Loucy (cell line): ENCODE data around the gene MGAT5.

Source experiments
- H2AFZ ChIP-seq: fragments of 200-600 bp; sonication (generic); 2 replicates; pipeline ENCODE4 v1.6.0; 2016; ENCODE audit warnings: antibody characterized with exemption, mild to moderate bottlenecking, low read length, moderate library complexity
- H3F3A ChIP-seq: fragments of 200-600 bp; 2 replicates; pipeline ENCODE4 v1.6.0; 2016; ENCODE audit warnings: antibody characterized with exemption, low read depth, mild to moderate bottlenecking
- H3K27me3 ChIP-seq: fragments of 200-600 bp; sonication (generic); 2 replicates; pipeline ENCODE4 v1.6.1; 2014; ENCODE audit warnings: low read length, mild to moderate bottlenecking; ENCODE audit not compliant: insufficient read depth, poor library complexity, severe bottlenecking
- H3K36me3 ChIP-seq: fragments of 200-600 bp; sonication (generic); 2 replicates; pipeline ENCODE4 v1.6.1; 2016; ENCODE audit warnings: low read length; ENCODE audit not compliant: insufficient read depth
- H3K4me1 ChIP-seq: fragments of 200-600 bp; sonication (generic); 2 replicates; pipeline ENCODE4 v1.5.1; 2014; ENCODE audit warnings: low read length, mild to moderate bottlenecking; ENCODE audit not compliant: insufficient read depth, poor library complexity, severe bottlenecking
- H3K4me2 ChIP-seq: fragments of 200-600 bp; sonication (generic); 2 replicates; pipeline ENCODE4 v1.6.0; 2014; ENCODE audit warnings: antibody characterized with exemption, low read length, low read depth, mild to moderate bottlenecking; ENCODE audit not compliant: poor library complexity, severe bottlenecking
- H3K4me3 ChIP-seq: fragments of 200-600 bp; sonication (generic); 2 replicates; pipeline ENCODE4 v1.5.1; 2014; ENCODE audit warnings: low read length, mild to moderate bottlenecking, mixed read lengths; ENCODE audit not compliant: poor library complexity, severe bottlenecking
- H3K79me2 ChIP-seq: fragments of 200-600 bp; sonication (generic); 2 replicates; pipeline ENCODE4 v1.6.1; 2014; ENCODE audit warnings: low read length; ENCODE audit not compliant: insufficient read depth
- H3K9ac ChIP-seq: fragments of 200-600 bp; sonication (generic); 2 replicates; pipeline ENCODE4 v1.6.0; 2014; ENCODE audit warnings: mild to moderate bottlenecking, low read depth, low read length, moderate library complexity; ENCODE audit not compliant: poor library complexity, severe bottlenecking
- H3K9me2 ChIP-seq: fragments of 200-600 bp; sonication (generic); replicated peaks from 2 replicates; pipeline ENCODE4 v1.6.1; 2016; ENCODE audit warnings: low read depth, low read length, mixed read lengths
- H3K9me3 ChIP-seq: fragments of 200-600 bp; sonication (generic); 2 replicates; pipeline ENCODE4 v1.6.1; 2014; ENCODE audit warnings: mild to moderate bottlenecking, antibody characterized with exemption, low read length, low read depth; ENCODE audit not compliant: insufficient read depth
- H4K20me1 ChIP-seq: fragments of 200-600 bp; sonication (generic); 2 replicates; pipeline ENCODE4 v1.6.0; 2014; ENCODE audit warnings: antibody characterized with exemption, low read length, mild to moderate bottlenecking; ENCODE audit not compliant: insufficient read depth, poor library complexity, severe bottlenecking
- CTCF ChIP-seq: fragments of 200-600 bp; sonication (generic); conservative IDR thresholded peaks from 2 replicates; pipeline ENCODE4 v1.5.1; 2014; ENCODE audit warnings: mild to moderate bottlenecking, antibody characterized with exemption, low read length
- EZH2phosphoT487 ChIP-seq: fragments of 200-600 bp; IDR thresholded peaks from 2 replicates; pipeline ENCODE4 v1.6.1; 2018; ENCODE audit warnings: antibody characterized with exemption, mild to moderate bottlenecking, moderate library complexity, borderline replicate concordance

MGAT5 gene

GRCh38 chr2:134250840-134251461, 2.9 kb upstream of the MGAT5 start:
- Histone ChIP-seq H3K27me3 (no peaks in the 10 kb centered on the region), H3F3A (no peaks in the 10 kb centered on the region), H3K4me3 (peak overlapping the region; percentile 15), H3K4me1 (peaks cover 92% of the 10 kb centered on the region), H3K4me2 (peak overlapping the region; percentile 32), H3K9me3 (no peaks in the 10 kb centered on the region), H3K36me3 (peaks cover 11% of the 10 kb centered on the region; the same call in 1 of the 2 replicates), H3K79me2 (peaks cover 95% of the 10 kb centered on the region), H3K9me2 (no peaks in the 10 kb centered on the region), H3K9ac (no peak overlapping the region), H4K20me1 (no peaks in the 10 kb centered on the region), H2AFZ (no peak overlapping the region)
- TF ChIP-seq CTCF (no peak), EZH2phosphoT487 (no peak)

GRCh38 chr2:134252092-134252750, 1.7 kb upstream of the MGAT5 start:
- TF ChIP-seq EZH2phosphoT487 (no peak), CTCF (no peak)
- no peaks in the 10 kb centered on the region for H3K9me2 ChIP-seq
- H3K36me3 ChIP-seq: peaks cover 11% of the 10 kb centered on the region; the same call in 1 of the 2 replicates
- no peak overlapping the region for H3K4me3 ChIP-seq
- no peaks in the 10 kb centered on the region for H3K9me3 ChIP-seq
- no peak overlapping the region for H2AFZ ChIP-seq
- peaks cover 94% of the 10 kb centered on the region for H3K79me2 ChIP-seq
- H3K9ac ChIP-seq: no peak overlapping the region
- no peaks in the 10 kb centered on the region for H4K20me1 ChIP-seq
- peaks cover 92% of the 10 kb centered on the region for H3K4me1 ChIP-seq
- H3K27me3 ChIP-seq: no peaks in the 10 kb centered on the region
- H3K4me2 ChIP-seq: peak overlapping the region; percentile 36
- no peaks in the 10 kb centered on the region for H3F3A ChIP-seq

GRCh38 chr2:134253117-134253704, 661 bp upstream of the MGAT5 start:
- H3K79me2 ChIP-seq: peaks cover 91% of the 10 kb centered on the region
- no peaks in the 10 kb centered on the region for H4K20me1 ChIP-seq
- H3K4me1 ChIP-seq: peaks cover 92% of the 10 kb centered on the region
- no peak for TF ChIP-seq EZH2phosphoT487
- no peak for TF ChIP-seq CTCF
- H2AFZ ChIP-seq: no peak overlapping the region
- H3K9me3 ChIP-seq: no peaks in the 10 kb centered on the region
- H3K4me3 ChIP-seq: no peak overlapping the region
- H3K9ac ChIP-seq: no peak overlapping the region
- H3K27me3 ChIP-seq: no peaks in the 10 kb centered on the region
- H3F3A ChIP-seq: no peaks in the 10 kb centered on the region
- H3K9me2 ChIP-seq: no peaks in the 10 kb centered on the region
- no peak overlapping the region for H3K4me2 ChIP-seq
- H3K36me3 ChIP-seq: peaks cover 11% of the 10 kb centered on the region; the same call in 1 of the 2 replicates
